ENCODE data around the gene MAP3K15. TPM values are rescaled to one million over a fixed set of nuclear protein-coding genes. Genes with fewer than 3 reads are reported as not detected.

The MAP3K15 gene
- total RNA-seq, 2 experiments from 2014 or later: 1.8 to 2.2 TPM

DNA sequence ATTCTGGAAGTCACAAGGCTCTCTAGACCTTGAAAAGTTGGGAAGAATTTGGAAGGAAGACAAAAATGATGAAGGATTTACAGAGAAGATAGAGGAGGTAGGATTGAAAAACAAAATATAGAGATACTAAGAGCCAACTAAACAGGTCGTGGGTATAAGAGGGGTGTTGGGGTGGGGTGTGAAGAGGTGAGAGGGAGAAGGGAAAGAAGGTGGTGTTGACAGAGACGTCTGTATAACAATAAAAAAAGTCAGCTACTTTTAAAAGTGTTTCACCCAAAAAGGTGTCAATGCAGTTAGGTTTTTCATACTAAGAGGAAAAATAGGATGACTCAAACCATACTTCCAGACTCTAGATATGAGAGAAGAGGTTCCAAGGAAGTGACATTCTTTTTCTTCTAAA, 33.0 kb upstream of the MAP3K15 start:
- H3K36me3 Mint-ChIP-seq (ENCODE audit: low read depth): peaks cover 39% of the 10 kb centered on the region
- DNase-seq (no peak), ATAC-seq (peak; percentile 40)
- TF ChIP-seq, protein P1, sequence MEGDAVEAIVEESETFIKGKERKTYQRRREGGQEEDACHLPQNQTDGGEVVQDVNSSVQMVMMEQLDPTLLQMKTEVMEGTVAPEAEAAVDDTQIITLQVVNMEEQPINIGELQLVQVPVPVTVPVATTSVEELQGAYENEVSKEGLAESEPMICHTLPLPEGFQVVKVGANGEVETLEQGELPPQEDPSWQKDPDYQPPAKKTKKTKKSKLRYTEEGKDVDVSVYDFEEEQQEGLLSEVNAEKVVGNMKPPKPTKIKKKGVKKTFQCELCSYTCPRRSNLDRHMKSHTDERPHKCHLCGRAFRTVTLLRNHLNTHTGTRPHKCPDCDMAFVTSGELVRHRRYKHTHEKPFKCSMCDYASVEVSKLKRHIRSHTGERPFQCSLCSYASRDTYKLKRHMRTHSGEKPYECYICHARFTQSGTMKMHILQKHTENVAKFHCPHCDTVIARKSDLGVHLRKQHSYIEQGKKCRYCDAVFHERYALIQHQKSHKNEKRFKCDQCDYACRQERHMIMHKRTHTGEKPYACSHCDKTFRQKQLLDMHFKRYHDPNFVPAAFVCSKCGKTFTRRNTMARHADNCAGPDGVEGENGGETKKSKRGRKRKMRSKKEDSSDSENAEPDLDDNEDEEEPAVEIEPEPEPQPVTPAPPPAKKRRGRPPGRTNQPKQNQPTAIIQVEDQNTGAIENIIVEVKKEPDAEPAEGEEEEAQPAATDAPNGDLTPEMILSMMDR (IDR thresholded peaks at IDR 0.05): no peak
- ChIA-PET POLR2A (interaction anchor here (0.7 kb wide), 1 partner anchor 180 kb away, joined by 3 read pairs; no protein-coding TSS in a partner anchor), CTCF (no interaction called here)
- H3K27me3 Mint-ChIP-seq: no peaks in the 10 kb centered on the region
- H3K4me3 Mint-ChIP-seq: peak overlapping the region; percentile 37
- intact Hi-C loops (cut with micrococcal nuclease): loop anchor here (10.0 kb wide), 2 partner anchors 337 to 517 kb away; partner anchors contain the start of gene SH3KBP1
- H3K9me3 Mint-ChIP-seq: no peaks in the 10 kb centered on the region
- H3K4me1 Mint-ChIP-seq (ENCODE audit: low read depth): peaks cover 50% of the 10 kb centered on the region
- H3K27ac Mint-ChIP-seq: peak overlapping the region; percentile 83

GRCh38 chrX:19545651-19546050, 30.3 kb upstream of the MAP3K15 start:
- Mint-ChIP-seq H3K27me3 (no peaks in the 10 kb centered on the region), H3K9me3 (no peaks in the 10 kb centered on the region), H3K36me3 (ENCODE audit: low read depth) (peaks cover 46% of the 10 kb centered on the region), H3K27ac (peak overlapping the region; percentile 72), H3K4me3 (no peak overlapping the region), H3K4me1 (ENCODE audit: low read depth) (peaks cover 40% of the 10 kb centered on the region)
- TF ChIP-seq, protein P1 (IDR thresholded peaks at IDR 0.05): no peak
- ChIA-PET POLR2A (no interaction called here), CTCF (interaction anchor here (0.7 to 0.9 kb wide), 2 partner anchors 9 to 174 kb away, joined by 3 read pairs; no protein-coding TSS in a partner anchor)
- ATAC-seq (no peak), DNase-seq (no peak)
- intact Hi-C loops (cut with micrococcal nuclease): loop anchor here (10.0 kb wide), 2 partner anchors 339 to 519 kb away; partner anchors contain the start of gene SH3KBP1

GRCh38 chrX:19544693-19545305, 29.5 kb upstream of the MAP3K15 start:
- intact Hi-C loops (cut with micrococcal nuclease): loop anchor here (10.0 kb wide), 2 partner anchors 340 to 520 kb away; partner anchors contain the start of gene SH3KBP1
- DNase-seq (peak; percentile 62), ATAC-seq (peak; percentile 66)
- H3K36me3 Mint-ChIP-seq (ENCODE audit: low read depth): peaks cover 49% of the 10 kb centered on the region
- H3K4me1 Mint-ChIP-seq (ENCODE audit: low read depth): peaks cover 31% of the 10 kb centered on the region
- H3K27ac Mint-ChIP-seq: peak overlapping the region; percentile 36
- ChIA-PET POLR2A (no interaction called here), CTCF (interaction anchor here (0.7 to 0.9 kb wide), 2 partner anchors 8 to 174 kb away, joined by 3 read pairs; no protein-coding TSS in a partner anchor)
- TF ChIP-seq, protein P1 (IDR thresholded peaks at IDR 0.05): peak; percentile 60
- H3K27me3 Mint-ChIP-seq: no peaks in the 10 kb centered on the region
- no peaks in the 10 kb centered on the region for H3K9me3 Mint-ChIP-seq
- H3K4me3 Mint-ChIP-seq: no peak overlapping the region

- DNase-seq: no peak
- TF ChIP-seq, protein P1 (IDR thresholded peaks at IDR 0.05): no peak
- Mint-ChIP-seq H3K27ac (no peak overlapping the region), H3K9me3 (no peaks in the 10 kb centered on the region), H3K27me3 (no peaks in the 10 kb centered on the region), H3K4me1 (ENCODE audit: low read depth) (peaks cover 25% of the 10 kb centered on the region), H3K36me3 (ENCODE audit: low read depth) (peaks cover 47% of the 10 kb centered on the region), H3K4me3 (no peak overlapping the region)
- intact Hi-C loops (cut with micrococcal nuclease): loop anchor here (10.0 kb wide), 2 partner anchors 341 to 521 kb away; partner anchors contain the start of gene SH3KBP1
- no peak for ATAC-seq
- ChIA-PET POLR2A (no interaction called here), CTCF (no interaction called here)
Measured at GRCh38 chrX:19543951-19544381, 28.7 kb upstream of the MAP3K15 start.
